ENCODE data around the gene PTPRG. TPM values are rescaled to one million over a fixed set of nuclear protein-coding genes. Genes with fewer than 3 reads are reported as not detected.

The PTPRG gene
- total and polyA plus RNA-seq, 2 experiments from 2014 or later, result 15.2 to 45.7 TPM

DNA sequence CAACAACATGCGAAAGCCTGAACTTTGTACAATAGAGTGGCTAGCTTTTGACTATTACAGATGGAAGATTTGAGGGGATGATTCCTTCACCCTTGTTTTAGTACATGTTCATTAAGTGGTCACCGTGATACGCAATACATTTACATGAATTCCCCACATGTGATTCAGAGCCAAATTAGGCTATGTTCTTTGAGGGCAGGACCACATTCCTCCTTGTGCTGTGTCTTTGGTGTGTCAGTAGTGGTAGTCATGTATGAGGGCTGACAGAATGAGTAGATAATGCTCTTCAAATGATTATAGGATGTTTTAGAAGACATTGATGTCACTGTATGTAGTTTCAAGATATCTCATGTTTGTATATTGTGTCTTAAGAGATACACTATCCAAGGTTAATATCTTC lies 12.1 kb downstream of the PTPRG start:
- Histone ChIP-seq H3K27ac (no peak overlapping the region), H3K4me1 (ENCODE audit: low read depth) (peaks cover 10% of the 10 kb centered on the region), H3K27me3 (no peaks in the 10 kb centered on the region), H3K9me3 (ENCODE audit: low read depth) (no peaks in the 10 kb centered on the region), H3K36me3 (no peaks in the 10 kb centered on the region), H3K4me3 (no peak overlapping the region)
- no peak for DNase-seq (ENCODE audit: low read depth in 1 of 2, low spot score in 1 of 2)
- TF ChIP-seq, protein P1, sequence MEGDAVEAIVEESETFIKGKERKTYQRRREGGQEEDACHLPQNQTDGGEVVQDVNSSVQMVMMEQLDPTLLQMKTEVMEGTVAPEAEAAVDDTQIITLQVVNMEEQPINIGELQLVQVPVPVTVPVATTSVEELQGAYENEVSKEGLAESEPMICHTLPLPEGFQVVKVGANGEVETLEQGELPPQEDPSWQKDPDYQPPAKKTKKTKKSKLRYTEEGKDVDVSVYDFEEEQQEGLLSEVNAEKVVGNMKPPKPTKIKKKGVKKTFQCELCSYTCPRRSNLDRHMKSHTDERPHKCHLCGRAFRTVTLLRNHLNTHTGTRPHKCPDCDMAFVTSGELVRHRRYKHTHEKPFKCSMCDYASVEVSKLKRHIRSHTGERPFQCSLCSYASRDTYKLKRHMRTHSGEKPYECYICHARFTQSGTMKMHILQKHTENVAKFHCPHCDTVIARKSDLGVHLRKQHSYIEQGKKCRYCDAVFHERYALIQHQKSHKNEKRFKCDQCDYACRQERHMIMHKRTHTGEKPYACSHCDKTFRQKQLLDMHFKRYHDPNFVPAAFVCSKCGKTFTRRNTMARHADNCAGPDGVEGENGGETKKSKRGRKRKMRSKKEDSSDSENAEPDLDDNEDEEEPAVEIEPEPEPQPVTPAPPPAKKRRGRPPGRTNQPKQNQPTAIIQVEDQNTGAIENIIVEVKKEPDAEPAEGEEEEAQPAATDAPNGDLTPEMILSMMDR (IDR thresholded peaks at IDR 0.05; ENCODE audit: low read depth, low read length), result no peak

DNA sequence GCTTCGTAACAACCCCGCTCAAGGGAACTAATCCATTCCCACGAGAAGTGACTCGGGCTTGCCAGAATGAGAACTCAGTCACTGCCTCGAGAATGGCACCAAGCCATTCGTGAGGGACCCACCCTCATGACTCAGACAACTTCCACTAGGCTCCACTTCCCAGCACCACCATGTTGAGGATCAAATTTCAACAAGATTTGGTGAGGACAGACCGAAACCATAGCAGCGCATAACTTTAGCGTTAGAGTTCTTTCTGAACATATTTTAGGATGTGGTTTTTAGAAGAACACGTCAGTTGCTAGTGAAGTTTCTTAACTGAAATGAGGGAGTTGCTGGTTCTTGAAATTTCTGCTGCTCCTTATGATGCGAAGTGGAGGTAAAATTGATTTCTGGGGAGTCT lies 13.5 kb downstream of the PTPRG start:
- no peaks in the 10 kb centered on the region for H3K27me3 ChIP-seq
- no peak overlapping the region for H3K27ac ChIP-seq
- no peak overlapping the region for H3K4me3 ChIP-seq
- H3K36me3 ChIP-seq, result no peaks in the 10 kb centered on the region
- no peaks in the 10 kb centered on the region for H3K9me3 ChIP-seq (ENCODE audit: low read depth)
- peak in 1 of 2 donors; percentile 97 for DNase-seq (ENCODE audit: low read depth in 1 of 2, low spot score in 1 of 2)
- peaks cover 19% of the 10 kb centered on the region for H3K4me1 ChIP-seq (ENCODE audit: low read depth)
- TF ChIP-seq, protein P1 (IDR thresholded peaks at IDR 0.05; ENCODE audit: low read depth, low read length), result no peak

DNA sequence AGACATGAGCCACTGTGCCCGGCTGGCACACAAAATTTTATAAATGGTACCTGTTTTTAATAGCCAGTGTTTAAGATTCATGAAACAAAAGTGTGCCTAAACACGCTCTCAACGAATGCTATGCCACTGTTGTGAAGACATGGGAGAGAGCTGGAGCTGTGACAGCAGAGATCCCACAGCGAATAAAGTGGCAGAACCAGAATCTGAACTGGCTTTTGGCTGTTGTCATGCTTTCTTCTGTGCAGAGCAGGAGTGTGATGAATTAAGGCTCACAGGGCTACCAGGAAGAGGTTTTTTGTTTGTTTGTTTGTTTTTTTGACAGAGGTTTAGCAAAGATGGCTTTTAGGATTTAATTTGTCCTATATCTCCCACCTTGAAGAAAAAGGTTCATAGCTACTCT lies 14.5 kb downstream of the PTPRG start:
- TF ChIP-seq, protein P1 (IDR thresholded peaks at IDR 0.05; ENCODE audit: low read depth, low read length), result no peak
- DNase-seq (ENCODE audit: low read depth in 1 of 2, low spot score in 1 of 2), result no peak
- no peak overlapping the region for H3K4me3 ChIP-seq
- H3K36me3 ChIP-seq, result no peaks in the 10 kb centered on the region
- no peaks in the 10 kb centered on the region for H3K27me3 ChIP-seq
- H3K9me3 ChIP-seq (ENCODE audit: low read depth), result no peaks in the 10 kb centered on the region
- no peak overlapping the region for H3K27ac ChIP-seq
- peaks cover 25% of the 10 kb centered on the region for H3K4me1 ChIP-seq (ENCODE audit: low read depth)

DNA sequence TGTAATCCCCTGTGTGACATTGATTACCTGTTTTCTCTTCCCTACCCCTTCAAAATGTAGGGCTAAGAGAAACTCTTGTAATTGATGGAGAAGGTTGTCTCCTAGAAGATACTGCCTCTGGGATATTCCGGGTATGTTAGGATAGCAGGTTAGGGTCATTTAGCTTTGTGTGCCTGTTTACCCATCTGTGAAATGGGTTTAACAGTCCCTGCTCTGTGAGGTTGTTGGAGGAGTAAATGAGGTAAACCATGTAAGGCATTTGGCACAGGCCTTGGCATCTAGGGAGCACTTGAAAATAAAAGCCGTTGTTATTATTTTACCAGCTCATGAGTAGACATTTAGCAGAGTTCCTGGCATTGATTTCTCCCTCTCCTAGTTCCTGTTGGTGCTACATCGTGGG lies 16.4 kb downstream of the PTPRG start:
- H3K4me1 ChIP-seq (ENCODE audit: low read depth), result peaks cover 26% of the 10 kb centered on the region
- H3K27ac ChIP-seq, result no peak overlapping the region
- no peak overlapping the region for H3K4me3 ChIP-seq
- H3K36me3 ChIP-seq, result no peaks in the 10 kb centered on the region
- H3K27me3 ChIP-seq, result no peaks in the 10 kb centered on the region
- TF ChIP-seq, protein P1 (IDR thresholded peaks at IDR 0.05; ENCODE audit: low read depth, low read length), result no peak
- no peaks in the 10 kb centered on the region for H3K9me3 ChIP-seq (ENCODE audit: low read depth)
- no peak for DNase-seq (ENCODE audit: low read depth in 1 of 2, low spot score in 1 of 2)

DNA sequence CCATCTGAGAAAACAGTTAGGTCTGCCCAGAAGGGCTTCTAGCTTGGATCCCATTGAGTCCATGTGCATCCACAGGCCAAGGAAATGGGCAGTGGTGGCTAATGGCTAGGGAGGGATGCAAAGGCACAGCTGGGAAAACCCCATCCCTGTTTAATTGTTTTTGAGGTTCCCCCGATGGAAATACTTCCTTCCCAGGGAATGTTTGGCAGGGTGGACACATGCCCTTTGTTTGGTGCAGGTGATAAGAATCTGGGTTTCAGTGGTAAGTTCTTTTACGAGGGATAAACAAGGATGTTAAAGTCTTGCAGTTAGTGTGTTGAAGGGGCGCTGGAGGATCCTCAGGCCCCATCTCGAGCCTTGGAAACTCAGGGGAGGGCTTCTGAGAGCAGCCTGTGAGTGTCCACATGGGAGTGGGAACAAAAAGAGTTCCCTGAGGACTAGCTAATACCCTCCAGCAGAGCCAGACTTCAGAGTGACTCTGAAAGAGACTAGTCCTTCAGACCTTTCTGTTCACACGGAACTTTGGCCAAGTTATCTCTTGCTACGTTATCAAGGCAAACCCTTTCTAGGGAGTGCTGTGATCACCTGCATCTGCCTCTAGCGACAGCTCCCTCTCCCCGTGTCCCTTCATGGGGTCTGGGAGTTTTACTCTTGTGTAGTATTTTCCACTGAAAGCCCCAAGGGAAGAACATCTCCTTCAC lies 17.4 kb downstream of the PTPRG start:
- H3K9me3 ChIP-seq (ENCODE audit: low read depth), result no peaks in the 10 kb centered on the region
- no peaks in the 10 kb centered on the region for H3K27me3 ChIP-seq
- TF ChIP-seq, protein P1 (IDR thresholded peaks at IDR 0.05; ENCODE audit: low read depth, low read length), result no peak
- no peaks in the 10 kb centered on the region for H3K36me3 ChIP-seq
- H3K4me3 ChIP-seq, result no peak overlapping the region
- H3K27ac ChIP-seq, result peak overlapping the region; percentile 62
- no peak for DNase-seq (ENCODE audit: low read depth in 1 of 2, low spot score in 1 of 2)
- peaks cover 32% of the 10 kb centered on the region for H3K4me1 ChIP-seq (ENCODE audit: low read depth)
